ENCODE measurements around the gene B4GALT5.
"Not testable (repeated sequence)": the region's sequence is repeated elsewhere in the genome, so short reads cannot be mapped to it uniquely, and the experiment has no call there.

B4GALT5 gene

DNA sequence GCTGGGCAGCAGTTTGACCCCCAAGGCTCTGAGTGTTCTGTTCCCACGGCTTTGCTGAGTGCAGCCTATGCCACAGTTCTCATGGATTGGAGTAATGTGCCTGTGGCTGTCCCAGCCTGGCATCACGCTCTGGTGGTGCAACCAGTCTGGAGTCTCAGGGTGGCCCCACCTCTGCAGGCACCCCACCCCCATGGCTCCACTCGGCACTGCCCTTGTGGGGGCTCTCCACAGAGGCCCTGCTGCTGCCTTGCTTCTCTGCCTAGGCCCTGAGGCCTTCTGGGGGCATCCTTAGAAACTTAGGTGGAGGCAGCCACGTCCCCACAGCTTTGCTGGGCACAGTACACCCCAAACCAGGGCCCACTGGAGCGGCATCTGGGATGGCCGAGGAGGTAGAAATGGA is 25.4 kb upstream of the B4GALT5 start:
- TF ChIP-seq, protein P1, sequence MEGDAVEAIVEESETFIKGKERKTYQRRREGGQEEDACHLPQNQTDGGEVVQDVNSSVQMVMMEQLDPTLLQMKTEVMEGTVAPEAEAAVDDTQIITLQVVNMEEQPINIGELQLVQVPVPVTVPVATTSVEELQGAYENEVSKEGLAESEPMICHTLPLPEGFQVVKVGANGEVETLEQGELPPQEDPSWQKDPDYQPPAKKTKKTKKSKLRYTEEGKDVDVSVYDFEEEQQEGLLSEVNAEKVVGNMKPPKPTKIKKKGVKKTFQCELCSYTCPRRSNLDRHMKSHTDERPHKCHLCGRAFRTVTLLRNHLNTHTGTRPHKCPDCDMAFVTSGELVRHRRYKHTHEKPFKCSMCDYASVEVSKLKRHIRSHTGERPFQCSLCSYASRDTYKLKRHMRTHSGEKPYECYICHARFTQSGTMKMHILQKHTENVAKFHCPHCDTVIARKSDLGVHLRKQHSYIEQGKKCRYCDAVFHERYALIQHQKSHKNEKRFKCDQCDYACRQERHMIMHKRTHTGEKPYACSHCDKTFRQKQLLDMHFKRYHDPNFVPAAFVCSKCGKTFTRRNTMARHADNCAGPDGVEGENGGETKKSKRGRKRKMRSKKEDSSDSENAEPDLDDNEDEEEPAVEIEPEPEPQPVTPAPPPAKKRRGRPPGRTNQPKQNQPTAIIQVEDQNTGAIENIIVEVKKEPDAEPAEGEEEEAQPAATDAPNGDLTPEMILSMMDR (conservative IDR thresholded peaks at IDR 0.05; ENCODE audit: low read depth), result no peak
- CTCF ChIA-PET, result interaction anchor here (0.6 to 0.7 kb wide), 3 partner anchors 25 to 754 kb away, joined by 3 to 5 read pairs (median 3); no protein-coding TSS in a partner anchor
- no peak for DNase-seq (ENCODE audit: low spot score)
- no peak overlapping the region for H3K27ac ChIP-seq
- POLR2A ChIA-PET (ENCODE audit: low non-redundant PET), result no interaction called here

GRCh38 chr20:49737260-49737659 is 23.6 kb upstream of the B4GALT5 start:
- H3K27ac ChIP-seq, result no peak overlapping the region
- TF ChIP-seq, protein P1 (conservative IDR thresholded peaks at IDR 0.05; ENCODE audit: low read depth), result no peak
- no peak for DNase-seq (ENCODE audit: low spot score)
- CTCF ChIA-PET, result no interaction called here
- POLR2A ChIA-PET (ENCODE audit: low non-redundant PET), result no interaction called here

GRCh38 chr20:49729780-49730179 is 16.1 kb upstream of the B4GALT5 start:
- H3K27ac ChIP-seq, result no peak overlapping the region
- TF ChIP-seq, protein P1 (conservative IDR thresholded peaks at IDR 0.05; ENCODE audit: low read depth), result no peak
- ChIA-PET POLR2A (ENCODE audit: low non-redundant PET) (interaction anchor here (0.6 kb wide), 1 partner anchor 33 kb away, joined by 3 read pairs; no protein-coding TSS in a partner anchor), CTCF (no interaction called here)
- no peak for DNase-seq (ENCODE audit: low spot score)

DNA sequence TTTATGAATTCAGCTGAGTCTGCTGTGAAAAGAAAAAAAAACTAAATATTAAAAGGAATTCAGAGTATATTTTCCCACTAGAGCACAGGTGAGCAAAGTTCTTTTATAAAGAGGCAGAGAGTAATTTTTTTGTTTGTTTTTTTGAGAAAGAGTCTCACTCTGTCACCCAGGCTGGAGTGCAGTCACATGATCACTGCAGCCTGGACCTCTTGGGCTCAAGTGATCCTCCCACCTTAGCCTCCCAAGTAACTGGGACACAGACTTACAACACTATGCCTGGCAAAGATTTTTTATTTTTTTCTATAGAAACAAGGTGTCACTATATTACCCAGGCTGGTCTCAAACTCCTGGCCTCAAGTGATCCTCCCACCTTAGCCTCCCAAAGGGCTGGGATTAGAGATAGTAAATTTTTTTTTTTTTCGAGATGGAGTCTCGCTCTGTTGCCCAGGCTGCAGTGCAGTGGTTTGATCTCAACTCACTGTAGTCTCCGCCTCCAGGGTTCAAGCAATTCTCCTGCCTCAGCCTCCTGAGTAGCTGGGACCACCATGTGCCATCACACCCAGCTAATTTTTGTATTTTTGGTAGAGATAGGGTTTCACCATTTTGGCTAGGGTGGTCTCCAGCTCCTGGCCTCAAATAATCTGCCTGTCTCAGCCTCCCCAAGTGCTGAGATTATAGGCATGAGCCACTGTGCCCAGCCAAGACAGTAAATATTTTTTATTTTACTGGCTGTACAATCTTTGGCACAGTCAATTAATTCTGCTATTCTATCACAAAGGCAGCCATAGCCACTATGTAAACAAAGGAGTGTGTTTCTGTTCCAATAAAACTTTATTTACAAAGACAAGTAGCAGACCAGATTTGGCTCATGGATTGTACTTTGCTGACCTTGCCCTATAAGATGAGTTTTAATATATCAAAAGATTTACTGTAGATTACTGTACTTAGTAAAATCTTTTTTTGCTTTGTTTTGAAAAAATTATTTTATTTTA is 14.5 kb upstream of the B4GALT5 start:
- ChIA-PET CTCF (no interaction called here), POLR2A (ENCODE audit: low non-redundant PET) (no interaction called here)
- no peak for DNase-seq (ENCODE audit: low spot score)
- TF ChIP-seq, protein P1 (conservative IDR thresholded peaks at IDR 0.05; ENCODE audit: low read depth), result no peak
- no peak overlapping the region for H3K27ac ChIP-seq

DNA sequence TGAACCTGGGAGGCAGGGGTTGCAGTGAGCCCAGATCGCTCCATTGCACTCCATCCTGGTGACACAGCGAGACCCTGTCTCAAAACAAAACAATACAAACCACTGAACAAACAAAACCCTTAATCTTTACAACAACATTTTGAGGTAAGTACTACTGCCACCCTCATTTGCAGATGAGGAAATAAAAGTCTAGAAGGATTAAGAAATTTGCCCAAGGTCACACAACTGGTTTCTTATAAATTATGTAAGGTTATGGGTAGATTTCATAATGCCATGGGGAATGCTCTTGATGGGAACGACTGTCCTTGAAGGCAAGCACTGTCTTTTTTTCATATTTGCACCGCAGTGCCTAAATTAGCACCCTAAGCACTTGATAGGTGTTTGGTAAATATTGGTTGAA is 13.8 kb upstream of the B4GALT5 start:
- POLR2A ChIA-PET (ENCODE audit: low non-redundant PET), result no interaction called here
- no peak overlapping the region for H3K27ac ChIP-seq
- TF ChIP-seq, protein P1 (conservative IDR thresholded peaks at IDR 0.05; ENCODE audit: low read depth), result no peak
- CTCF ChIA-PET, result no interaction called here
- no peak for DNase-seq (ENCODE audit: low spot score)

GRCh38 chr20:49725694-49726093 is 12.0 kb upstream of the B4GALT5 start:
- CTCF ChIA-PET, result interaction anchor here (0.7 kb wide), 1 partner anchor 16 kb away, joined by 3 read pairs; no protein-coding TSS in a partner anchor
- TF ChIP-seq, protein P1 (conservative IDR thresholded peaks at IDR 0.05; ENCODE audit: low read depth), result no peak
- H3K27ac ChIP-seq, result no peak overlapping the region
- POLR2A ChIA-PET (ENCODE audit: low non-redundant PET), result no interaction called here
- no peak for DNase-seq (ENCODE audit: low spot score)

GRCh38 chr20:49725224-49725606 is 11.5 kb upstream of the B4GALT5 start:
- CTCF ChIA-PET, result interaction anchor here (0.5 to 0.8 kb wide), 3 partner anchors 15 to 163 kb away, joined by 3 to 5 read pairs (median 3); no protein-coding TSS in a partner anchor
- POLR2A ChIA-PET (ENCODE audit: low non-redundant PET); H3K27ac ChIP-seq: not testable (repeated sequence)

More at GRCh38 chr20:49725224-49725606, 11.5 kb upstream of the B4GALT5 start:
- not testable (repeated sequence) for DNase-seq (ENCODE audit: low spot score)

Data from RWPE1 (cell line).